Astrocyte (in vitro differentiated cells and primary cell): ENCODE results near the gene TMEM204. TPM values are rescaled to one million over a fixed set of nuclear protein-coding genes. Genes with fewer than 3 reads are reported as not detected.
"Not testable (repeated sequence)": the region's sequence is repeated elsewhere in the genome, so short reads cannot be mapped to it uniquely, and the experiment has no call there.

Experiments used
- DNase-seq: peaks from one replicate; pipeline ENCODE4 v3.0.0-alpha.2; 2010; ENCODE audit warnings: low read depth
- FAIRE-seq: peaks from 2 replicates; lab custom pipeline; 2011; peaks lifted over from hg19 to GRCh38; lab: Jason Lieb, UNC
- H2AFZ ChIP-seq: 2 replicates; pipeline ENCODE4 v1.6.0; 2012; ENCODE audit warnings: low read depth, low read length, inconsistent platforms
- H3K27ac ChIP-seq: 2 replicates; pipeline ENCODE4 v1.5.1; 2011; ENCODE audit warnings: low read depth, low read length, inconsistent platforms
- H3K27me3 ChIP-seq: 2 replicates; pipeline ENCODE4 v1.6.0; 2011; ENCODE audit warnings: low read length, inconsistent platforms; ENCODE audit not compliant: insufficient read depth
- H3K36me3 ChIP-seq: 2 replicates; pipeline ENCODE4 v1.5.1; 2011; ENCODE audit warnings: low read length, inconsistent platforms; ENCODE audit not compliant: insufficient read depth
- H3K4me1 ChIP-seq: 2 replicates; pipeline ENCODE4 v1.5.1; 2011; ENCODE audit warnings: low read length, inconsistent platforms; ENCODE audit not compliant: insufficient read depth
- H3K4me2 ChIP-seq: 2 replicates; pipeline ENCODE4 v1.6.0; 2012; ENCODE audit warnings: low read length, inconsistent platforms
- H3K4me3 ChIP-seq: 2 replicates; pipeline ENCODE4 v1.5.1; 2011; ENCODE audit warnings: low read depth, mild to moderate bottlenecking, low read length, inconsistent platforms; ENCODE audit not compliant: insufficient read depth
- H3K79me2 ChIP-seq: 2 replicates; pipeline ENCODE4 v1.6.0; 2012; ENCODE audit warnings: mild to moderate bottlenecking, low read length, inconsistent platforms; ENCODE audit not compliant: insufficient read depth
- H3K9ac ChIP-seq: 2 replicates; pipeline ENCODE4 v1.6.0; 2012; ENCODE audit warnings: mild to moderate bottlenecking, low read length, inconsistent platforms
- H3K9me3 ChIP-seq: 2 replicates; pipeline ENCODE4 v1.5.1; 2012; ENCODE audit warnings: low read depth, mild to moderate bottlenecking, low read length, inconsistent platforms; ENCODE audit not compliant: insufficient read depth
- H4K20me1 ChIP-seq: 2 replicates; pipeline ENCODE4 v1.6.0; 2012; ENCODE audit warnings: low read length, inconsistent platforms; ENCODE audit not compliant: insufficient read depth
- H3K27ac Mint-ChIP-seq: one replicate; pipeline ENCODE4 v1.8.0; 2021; ENCODE audit warnings: mild to moderate bottlenecking, mixed read lengths; ENCODE audit not compliant: unreplicated experiment
- H3K27me3 Mint-ChIP-seq: one replicate; pipeline ENCODE4 v1.8.0; 2021; ENCODE audit warnings: low read depth, mixed read lengths; ENCODE audit not compliant: unreplicated experiment
- H3K36me3 Mint-ChIP-seq: one replicate; pipeline ENCODE4 v1.8.0; 2021; ENCODE audit warnings: low read depth, mixed read lengths; ENCODE audit not compliant: unreplicated experiment
- H3K4me1 Mint-ChIP-seq: one replicate; pipeline ENCODE4 v1.8.0; 2021; ENCODE audit warnings: low read depth, mixed read lengths; ENCODE audit not compliant: unreplicated experiment
- H3K4me3 Mint-ChIP-seq: one replicate; pipeline ENCODE4 v1.8.0; 2021; ENCODE audit warnings: mild to moderate bottlenecking, moderate library complexity, mixed read lengths; ENCODE audit not compliant: unreplicated experiment
- H3K9me3 Mint-ChIP-seq: one replicate; pipeline ENCODE4 v1.8.0; 2021; ENCODE audit warnings: mild to moderate bottlenecking, mixed read lengths; ENCODE audit not compliant: unreplicated experiment
- CTCF ChIP-seq: IDR thresholded peaks from 2 replicates; pipeline ENCODE4 v1.5.1; 2011; ENCODE audit warnings: low read depth, mild to moderate bottlenecking, inconsistent platforms, low read length, moderate library complexity; ENCODE audit not compliant: insufficient read depth
- EZH2 ChIP-seq: IDR thresholded peaks from 2 replicates; pipeline ENCODE4 v1.6.1; 2012; ENCODE audit warnings: mild to moderate bottlenecking, low read length, inconsistent platforms; ENCODE audit not compliant: insufficient read depth
- total RNA-seq: library from RNA; stranded (reverse); gene quantifications from 2 replicates; pipeline ENCODE4 v1.2.1, GENCODE V29; 2021

Gene TMEM204
- total RNA-seq, 1 donor from 2014 or later: not detected

GRCh38 chr16:1590930-1591705 lies 57.7 kb downstream of the TMEM204 start:
- Histone ChIP-seq H3K36me3 (peaks cover 4% of the 10 kb centered on the region), H3K27me3 (no peaks in the 10 kb centered on the region), H4K20me1 (no peaks in the 10 kb centered on the region), H3K79me2 (no peaks in the 10 kb centered on the region), H3K27ac (no peak overlapping the region), H3K4me2 (no peak overlapping the region), H3K9ac (no peak overlapping the region), H3K4me3 (no peak overlapping the region), H3K9me3 (no peaks in the 10 kb centered on the region), H3K4me1 (no peaks in the 10 kb centered on the region), H2AFZ (no peak overlapping the region)
- FAIRE-seq: no peak
- Mint-ChIP-seq H3K4me1 (no peaks in the 10 kb centered on the region), H3K4me3 (no peak overlapping the region), H3K36me3 (peaks cover 20% of the 10 kb centered on the region), H3K27ac (peak overlapping the region; percentile 47), H3K9me3 (no peaks in the 10 kb centered on the region), H3K27me3 (no peaks in the 10 kb centered on the region)
- TF ChIP-seq EZH2 (no peak), CTCF (no peak)
- DNase-seq: no peak

- no peak overlapping the region for H3K27ac ChIP-seq
- H3K36me3 Mint-ChIP-seq: peaks cover 15% of the 10 kb centered on the region
- H3K9me3 ChIP-seq: no peaks in the 10 kb centered on the region
- H3K9me3 Mint-ChIP-seq: no peaks in the 10 kb centered on the region
- no peak overlapping the region for H3K4me2 ChIP-seq
- H3K27me3 Mint-ChIP-seq: no peaks in the 10 kb centered on the region
- H3K36me3 ChIP-seq: peaks cover 2% of the 10 kb centered on the region
- DNase-seq (no peak), FAIRE-seq (no peak)
- H3K9ac ChIP-seq: no peak overlapping the region
- H3K4me1 Mint-ChIP-seq: no peaks in the 10 kb centered on the region
- H2AFZ ChIP-seq: no peak overlapping the region
- H3K4me1 ChIP-seq: no peaks in the 10 kb centered on the region
- H3K4me3 Mint-ChIP-seq: no peak overlapping the region
- no peaks in the 10 kb centered on the region for H3K79me2 ChIP-seq
- H3K27me3 ChIP-seq: no peaks in the 10 kb centered on the region
- H4K20me1 ChIP-seq: no peaks in the 10 kb centered on the region
- TF ChIP-seq EZH2: no peak
- TF ChIP-seq CTCF: no peak
- H3K27ac Mint-ChIP-seq: no peak overlapping the region
- no peak overlapping the region for H3K4me3 ChIP-seq
These were observed 59.0 kb downstream of the TMEM204 start for GRCh38 chr16:1592446-1592845.

- FAIRE-seq, H3K9me3 ChIP-seq, H3K27me3 ChIP-seq, H3K4me1 Mint-ChIP-seq, H3K4me2 ChIP-seq, H3K4me1 ChIP-seq, H3K27ac ChIP-seq, H2AFZ ChIP-seq, H3K9ac ChIP-seq, H3K36me3 ChIP-seq, H3K79me2 ChIP-seq, DNase-seq, H3K4me3 ChIP-seq, H3K27ac Mint-ChIP-seq, H3K9me3 Mint-ChIP-seq, H4K20me1 ChIP-seq, H3K27me3 Mint-ChIP-seq, H3K4me3 Mint-ChIP-seq: not testable (repeated sequence)
- peaks cover 20% of the 10 kb centered on the region for H3K36me3 Mint-ChIP-seq
These were observed 62.0 kb downstream of the TMEM204 start for GRCh38 chr16:1595511-1595910.
